Upper lobe of left lung (tissue), 4 donors: ENCODE data around the gene DSTN.

Experiments used
- CTCF ChIP-seq, 6 experiments: fragments of 450-650 bp in 4 of 6; fragments of 200-600 bp in 2 of 6; sonication (generic) in 2 of 6; IDR thresholded peaks; one replicate each; pipeline ENCODE4 v1.5.1; 2016 to 2019; ENCODE audit warnings: antibody characterized with exemption in 6 of 6
- POLR2A ChIP-seq, 4 donors: fragments of 450-650 bp; IDR thresholded peaks; one replicate each; pipeline ENCODE4 v1.5.1; 2016 to 2017; ENCODE audit warnings: antibody characterized with exemption in 4 of 4, mild to moderate bottlenecking in 2 of 4
- POLR2AphosphoS5 ChIP-seq, 2 donors: sonication (generic); formaldehyde crosslinking; IDR thresholded peaks; one replicate each; pipeline ENCODE4 v1.5.1; 2017; ENCODE audit warnings: antibody characterized with exemption in 2 of 2

- TF ChIP-seq CTCF (IDR thresholded peaks at IDR 0.05) = no peak
- TF ChIP-seq POLR2A (IDR thresholded peaks at IDR 0.05) = no peak
- TF ChIP-seq POLR2AphosphoS5 (IDR thresholded peaks at IDR 0.05) = no peak
Measured at GRCh38 chr20:17558941-17559304, 11.0 kb upstream of the DSTN start.
